ENCODE measurements around the gene CHDH.

The CHDH gene

DNA sequence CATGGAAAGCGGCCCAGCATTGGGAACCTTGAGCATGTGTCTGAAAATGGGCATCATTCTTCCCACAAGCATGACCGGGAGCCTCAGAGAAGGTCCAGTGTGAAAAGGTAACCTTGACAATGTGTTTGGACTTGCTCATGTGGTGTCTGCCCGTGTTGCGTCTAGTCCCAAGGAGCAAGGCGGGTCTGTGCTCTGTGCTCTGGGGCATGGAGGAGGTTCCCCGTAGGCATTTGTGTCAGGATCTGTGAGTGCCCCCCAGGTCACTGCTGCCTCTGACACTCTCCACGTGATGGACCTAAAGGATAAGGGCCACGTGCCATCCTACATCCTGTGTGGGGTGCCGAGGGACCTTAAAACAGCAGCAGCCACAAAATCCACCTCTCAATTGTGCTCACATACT is 44.9 kb downstream of the CHDH start:
- Histone ChIP-seq H3K9ac (ENCODE audit: insufficient read length, low read depth) (no peak overlapping the region), H3K4me1 (ENCODE audit: insufficient read depth, insufficient read length) (peaks cover 21% of the 10 kb centered on the region), H3K36me3 (ENCODE audit: insufficient read depth, insufficient read length, low read length) (no peaks in the 10 kb centered on the region), H3K9me3 (ENCODE audit: insufficient read depth, low read length) (no peaks in the 10 kb centered on the region), H3K4me3 (ENCODE audit: insufficient read length, low read depth) (no peak overlapping the region), H3K27me3 (ENCODE audit: insufficient read depth, insufficient read length) (no peaks in the 10 kb centered on the region)
- DNase-seq (ENCODE audit: low read depth, low spot score): no peak
- TF ChIP-seq YY1 (IDR thresholded peaks at IDR 0.05; ENCODE audit: insufficient read depth, insufficient read length): no peak
- no peak for TF ChIP-seq ZNF274 (IDR thresholded peaks at IDR 0.05; ENCODE audit: low read depth, low read length)
- no peak for TF ChIP-seq SUZ12 (IDR thresholded peaks at IDR 0.05; ENCODE audit: extremely low read depth, insufficient read depth, insufficient read length)

DNA sequence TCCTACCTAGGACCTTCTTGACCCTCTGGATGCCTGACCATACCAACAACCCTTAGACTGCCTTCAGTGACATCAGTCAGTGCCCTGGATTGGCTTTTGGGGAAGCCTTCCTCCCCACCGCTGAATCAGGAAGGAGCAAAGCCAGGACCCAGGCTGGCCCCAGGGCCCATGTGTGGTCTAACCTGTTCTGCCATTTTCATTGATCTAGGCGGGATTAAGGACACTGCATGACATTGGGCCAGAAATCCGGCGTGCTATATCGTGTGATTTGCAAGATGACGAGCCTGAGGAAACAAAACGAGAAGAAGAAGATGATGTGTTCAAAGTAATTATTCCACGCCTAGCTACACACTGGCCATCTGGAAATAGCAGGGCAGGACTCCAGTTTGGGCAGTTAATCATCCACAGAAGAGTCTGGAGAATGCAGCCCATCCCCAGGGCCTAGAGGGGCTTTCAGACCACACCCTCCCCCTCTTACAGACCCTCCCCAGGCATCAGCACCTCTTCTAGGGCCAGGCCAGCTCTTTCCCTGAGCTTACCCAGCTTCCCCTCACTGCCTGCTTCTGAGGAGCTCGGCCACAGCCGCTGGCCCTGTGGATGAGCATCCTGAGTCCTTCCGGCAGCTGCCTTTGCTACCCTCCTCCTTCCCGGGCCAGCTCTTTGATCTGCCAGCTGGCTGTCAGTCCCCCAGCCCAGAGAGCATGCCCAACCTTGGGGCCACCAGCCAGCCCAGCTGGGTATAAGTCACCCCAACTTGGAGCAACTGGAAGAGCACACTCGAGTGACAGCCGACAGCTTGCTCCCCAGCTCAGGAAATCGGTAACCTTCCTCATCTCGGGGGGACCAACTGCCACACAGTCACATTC is 45.9 kb downstream of the CHDH start:
- no peak overlapping the region for H3K9ac ChIP-seq (ENCODE audit: insufficient read length, low read depth)
- no peaks in the 10 kb centered on the region for H3K36me3 ChIP-seq (ENCODE audit: insufficient read depth, insufficient read length, low read length)
- H3K27me3 ChIP-seq (ENCODE audit: insufficient read depth, insufficient read length): no peaks in the 10 kb centered on the region
- no peak overlapping the region for H3K4me3 ChIP-seq (ENCODE audit: insufficient read length, low read depth)
- H3K4me1 ChIP-seq (ENCODE audit: insufficient read depth, insufficient read length): peaks cover 19% of the 10 kb centered on the region
- TF ChIP-seq SUZ12 (IDR thresholded peaks at IDR 0.05; ENCODE audit: extremely low read depth, insufficient read depth, insufficient read length) (no peak), YY1 (IDR thresholded peaks at IDR 0.05; ENCODE audit: insufficient read depth, insufficient read length) (no peak), ZNF274 (IDR thresholded peaks at IDR 0.05; ENCODE audit: low read depth, low read length) (no peak)
- no peaks in the 10 kb centered on the region for H3K9me3 ChIP-seq (ENCODE audit: insufficient read depth, low read length)
- DNase-seq (ENCODE audit: low read depth, low spot score): no peak

DNA sequence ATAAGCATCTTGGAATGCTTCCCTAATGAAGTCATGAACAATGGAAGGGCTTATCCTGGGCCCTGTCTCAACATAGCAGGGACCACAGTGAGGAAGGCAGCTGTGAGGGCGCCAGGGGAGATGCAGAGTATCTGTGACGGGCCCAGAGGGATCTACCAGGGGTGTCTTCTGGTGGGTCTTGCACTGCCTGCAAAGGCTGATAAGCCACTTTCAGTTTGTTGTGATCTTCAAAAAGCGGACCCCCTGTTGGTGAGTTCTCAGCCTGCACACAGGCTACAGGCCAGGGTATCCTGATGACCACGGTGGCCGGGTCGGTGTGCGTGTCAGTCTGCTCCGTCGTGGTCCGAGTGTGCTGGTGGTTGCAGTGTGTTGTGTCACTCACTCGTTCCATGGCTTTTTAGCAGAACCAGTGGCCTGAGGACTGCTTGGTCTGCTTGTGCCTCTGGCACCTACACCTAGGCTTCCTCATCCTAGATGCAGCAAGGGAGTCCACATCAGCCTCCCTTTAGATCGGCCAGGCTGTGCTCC is 46.8 kb downstream of the CHDH start:
- no peak overlapping the region for H3K9ac ChIP-seq (ENCODE audit: insufficient read length, low read depth)
- H3K27me3 ChIP-seq (ENCODE audit: insufficient read depth, insufficient read length): no peaks in the 10 kb centered on the region
- no peaks in the 10 kb centered on the region for H3K36me3 ChIP-seq (ENCODE audit: insufficient read depth, insufficient read length, low read length)
- TF ChIP-seq ZNF274 (IDR thresholded peaks at IDR 0.05; ENCODE audit: low read depth, low read length) (no peak), SUZ12 (IDR thresholded peaks at IDR 0.05; ENCODE audit: extremely low read depth, insufficient read depth, insufficient read length) (no peak), YY1 (IDR thresholded peaks at IDR 0.05; ENCODE audit: insufficient read depth, insufficient read length) (no peak)
- no peak overlapping the region for H3K4me3 ChIP-seq (ENCODE audit: insufficient read length, low read depth)
- H3K9me3 ChIP-seq (ENCODE audit: insufficient read depth, low read length): no peaks in the 10 kb centered on the region
- DNase-seq (ENCODE audit: low read depth, low spot score): no peak
- peaks cover 18% of the 10 kb centered on the region for H3K4me1 ChIP-seq (ENCODE audit: insufficient read depth, insufficient read length)

DNA sequence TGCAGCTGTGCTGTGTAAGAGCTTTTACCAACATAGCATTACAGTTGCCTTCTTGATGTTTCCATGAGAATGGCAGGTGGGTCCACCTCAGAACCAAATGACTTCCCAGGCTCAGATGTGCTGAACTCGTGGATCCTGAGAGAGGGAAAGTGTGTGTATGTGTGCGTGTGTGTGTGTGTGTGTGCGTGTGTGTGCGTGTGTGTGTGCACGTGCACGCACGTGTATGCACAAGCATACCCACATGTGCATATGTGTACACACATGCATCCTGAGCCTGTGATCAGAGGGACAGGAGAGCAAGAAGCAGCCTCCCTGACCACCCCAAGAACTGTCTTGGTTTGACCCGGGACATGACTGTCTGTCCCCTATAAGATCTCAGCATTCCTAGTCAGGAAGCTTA is 48.1 kb downstream of the CHDH start:
- Histone ChIP-seq H3K4me3 (ENCODE audit: insufficient read length, low read depth) (no peak overlapping the region), H3K9ac (ENCODE audit: insufficient read length, low read depth) (no peak overlapping the region), H3K9me3 (ENCODE audit: insufficient read depth, low read length) (no peaks in the 10 kb centered on the region), H3K36me3 (ENCODE audit: insufficient read depth, insufficient read length, low read length) (no peaks in the 10 kb centered on the region), H3K27me3 (ENCODE audit: insufficient read depth, insufficient read length) (no peaks in the 10 kb centered on the region), H3K4me1 (ENCODE audit: insufficient read depth, insufficient read length) (peaks cover 13% of the 10 kb centered on the region)
- no peak for DNase-seq (ENCODE audit: low read depth, low spot score)
- TF ChIP-seq YY1 (IDR thresholded peaks at IDR 0.05; ENCODE audit: insufficient read depth, insufficient read length): no peak
- TF ChIP-seq ZNF274 (IDR thresholded peaks at IDR 0.05; ENCODE audit: low read depth, low read length): no peak
- TF ChIP-seq SUZ12 (IDR thresholded peaks at IDR 0.05; ENCODE audit: extremely low read depth, insufficient read depth, insufficient read length): no peak

DNA sequence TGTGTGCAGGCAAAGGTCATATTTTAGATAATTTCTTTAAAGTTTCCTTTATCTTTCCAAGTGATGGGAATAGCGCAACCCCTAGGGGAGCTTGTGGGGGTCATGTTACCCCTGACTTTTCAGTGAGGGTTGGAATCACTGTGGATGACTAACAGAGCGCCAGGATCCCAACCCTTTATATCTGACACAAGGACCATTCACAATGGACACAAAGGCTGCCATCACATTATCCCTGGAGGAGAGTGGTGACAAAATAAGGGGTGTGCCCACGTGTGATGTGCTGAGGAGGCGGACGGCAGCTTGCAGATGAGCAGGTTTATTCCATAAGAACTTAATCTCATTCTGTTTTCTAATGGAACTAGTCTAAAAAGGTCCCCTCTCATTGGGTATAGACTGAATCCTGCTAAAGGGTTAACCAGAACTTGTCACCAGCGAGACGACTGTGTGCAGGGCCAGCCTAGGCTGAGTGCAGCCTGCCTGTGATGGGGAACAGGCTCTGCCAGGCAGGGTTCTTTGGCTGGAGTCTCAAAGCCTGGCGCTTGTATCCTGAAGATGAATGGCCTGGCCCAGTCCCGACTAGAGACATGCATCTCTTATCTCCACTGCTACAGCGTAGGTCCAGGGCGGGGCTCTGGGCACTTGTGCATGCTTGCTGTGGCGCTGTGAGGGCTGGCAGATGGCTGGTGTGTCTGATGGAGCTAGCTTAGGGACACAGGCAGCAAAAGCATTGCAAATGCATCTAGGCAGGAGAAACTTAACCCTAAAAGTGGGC is 50.2 kb downstream of the CHDH start:
- no peaks in the 10 kb centered on the region for H3K27me3 ChIP-seq (ENCODE audit: insufficient read depth, insufficient read length)
- TF ChIP-seq SUZ12 (IDR thresholded peaks at IDR 0.05; ENCODE audit: extremely low read depth, insufficient read depth, insufficient read length) (no peak), ZNF274 (IDR thresholded peaks at IDR 0.05; ENCODE audit: low read depth, low read length) (no peak), YY1 (IDR thresholded peaks at IDR 0.05; ENCODE audit: insufficient read depth, insufficient read length) (no peak)

DNA sequence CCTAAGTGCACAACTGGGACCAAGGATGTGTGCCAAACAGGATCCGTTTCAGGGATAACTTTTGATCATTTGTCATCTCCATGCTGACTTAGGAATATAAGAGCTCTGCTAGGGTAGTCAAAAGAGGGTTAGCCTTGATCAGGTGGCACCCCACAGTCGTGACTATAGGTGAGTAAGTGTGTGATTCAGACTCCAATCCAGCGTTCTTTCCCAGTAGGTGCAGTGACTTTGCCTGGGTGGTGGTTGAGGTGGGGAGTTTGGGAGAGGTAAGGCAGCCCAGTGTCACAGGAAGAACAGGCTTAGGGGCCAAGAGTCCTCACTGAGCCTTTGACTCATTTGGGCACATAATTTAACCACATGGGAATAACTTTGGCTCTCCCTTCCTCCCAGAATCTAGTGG is 51.0 kb downstream of the CHDH start:
- no peaks in the 10 kb centered on the region for H3K36me3 ChIP-seq (ENCODE audit: insufficient read depth, insufficient read length, low read length)
- H3K9ac ChIP-seq (ENCODE audit: insufficient read length, low read depth): no peak overlapping the region
- H3K27me3 ChIP-seq (ENCODE audit: insufficient read depth, insufficient read length): no peaks in the 10 kb centered on the region
- no peaks in the 10 kb centered on the region for H3K9me3 ChIP-seq (ENCODE audit: insufficient read depth, low read length)
- H3K4me1 ChIP-seq (ENCODE audit: insufficient read depth, insufficient read length): peaks cover 19% of the 10 kb centered on the region
- no peak for DNase-seq (ENCODE audit: low read depth, low spot score)
- H3K4me3 ChIP-seq (ENCODE audit: insufficient read length, low read depth): no peak overlapping the region
- no peak for TF ChIP-seq ZNF274 (IDR thresholded peaks at IDR 0.05; ENCODE audit: low read depth, low read length)
- no peak for TF ChIP-seq YY1 (IDR thresholded peaks at IDR 0.05; ENCODE audit: insufficient read depth, insufficient read length)
- TF ChIP-seq SUZ12 (IDR thresholded peaks at IDR 0.05; ENCODE audit: extremely low read depth, insufficient read depth, insufficient read length): no peak

More for the DNA sequence above, 50.2 kb downstream of the CHDH start:
- no peaks in the 10 kb centered on the region for H3K9me3 ChIP-seq (ENCODE audit: insufficient read depth, low read length)
- no peak overlapping the region for H3K4me3 ChIP-seq (ENCODE audit: insufficient read length, low read depth)
- peaks cover 19% of the 10 kb centered on the region for H3K4me1 ChIP-seq (ENCODE audit: insufficient read depth, insufficient read length)
- no peak for DNase-seq (ENCODE audit: low read depth, low spot score)
- no peak overlapping the region for H3K9ac ChIP-seq (ENCODE audit: insufficient read length, low read depth)
- no peaks in the 10 kb centered on the region for H3K36me3 ChIP-seq (ENCODE audit: insufficient read depth, insufficient read length, low read length)

DNA sequence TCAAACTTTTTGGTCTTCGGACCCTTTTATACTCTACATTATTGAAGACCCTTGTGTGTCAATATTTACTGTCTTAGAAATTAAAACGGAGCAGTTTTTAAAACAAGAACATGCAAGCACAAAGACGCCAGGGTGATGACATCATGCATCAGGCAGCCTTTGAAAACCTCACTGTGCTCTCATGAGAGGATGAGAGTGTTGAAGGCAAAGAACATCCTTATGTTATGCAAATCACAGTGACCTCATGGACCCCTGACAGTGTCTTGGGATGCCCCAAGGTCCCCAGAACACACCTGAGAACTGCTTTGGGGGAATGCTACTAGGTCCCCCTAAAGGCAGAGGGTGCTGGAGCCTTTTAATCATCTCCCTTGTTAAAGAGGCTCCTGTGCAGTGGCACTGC is 51.6 kb downstream of the CHDH start:
- Histone ChIP-seq H3K9me3 (ENCODE audit: insufficient read depth, low read length) (no peaks in the 10 kb centered on the region), H3K27me3 (ENCODE audit: insufficient read depth, insufficient read length) (no peaks in the 10 kb centered on the region), H3K4me1 (ENCODE audit: insufficient read depth, insufficient read length) (peaks cover 19% of the 10 kb centered on the region), H3K9ac (ENCODE audit: insufficient read length, low read depth) (no peak overlapping the region), H3K36me3 (ENCODE audit: insufficient read depth, insufficient read length, low read length) (no peaks in the 10 kb centered on the region), H3K4me3 (ENCODE audit: insufficient read length, low read depth) (no peak overlapping the region)
- TF ChIP-seq YY1 (IDR thresholded peaks at IDR 0.05; ENCODE audit: insufficient read depth, insufficient read length) (no peak), SUZ12 (IDR thresholded peaks at IDR 0.05; ENCODE audit: extremely low read depth, insufficient read depth, insufficient read length) (no peak), ZNF274 (IDR thresholded peaks at IDR 0.05; ENCODE audit: low read depth, low read length) (no peak)
- peak; percentile 50 for DNase-seq (ENCODE audit: low read depth, low spot score)
